Measurements from ENCODE around the gene PLA2G6.

Gene PLA2G6

DNA sequence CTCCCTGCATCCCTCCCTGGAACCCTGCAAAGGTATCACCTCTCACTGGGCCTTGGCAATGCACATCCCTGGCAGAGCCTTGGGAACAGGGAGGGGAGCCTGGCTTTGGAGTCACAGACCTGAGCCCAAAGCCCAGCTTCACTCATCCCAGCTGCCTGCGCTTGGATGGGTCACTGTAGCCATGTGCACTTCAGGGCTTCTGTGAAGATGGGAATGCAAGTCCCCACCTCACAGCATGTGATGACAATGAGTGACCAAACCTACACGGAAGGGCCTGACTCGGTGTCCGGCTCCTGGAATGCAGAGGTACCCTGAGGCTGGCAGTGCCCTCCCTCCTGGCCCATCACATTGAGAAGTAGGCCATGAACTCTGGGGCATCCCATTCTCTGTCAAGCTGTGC lies 48.3 kb downstream of the PLA2G6 start:
- Histone ChIP-seq H3K9ac (ENCODE audit: low read depth, low read length, poor library complexity, severe bottlenecking) (no peak overlapping the region), H3F3A (ENCODE audit: low read depth) (no peaks in the 10 kb centered on the region), H3K79me2 (ENCODE audit: insufficient read depth, low read length) (no peaks in the 10 kb centered on the region), H3K4me3 (ENCODE audit: low read length, poor library complexity, severe bottlenecking) (no peak overlapping the region), H4K20me1 (ENCODE audit: insufficient read depth, low read length, poor library complexity, severe bottlenecking) (no peaks in the 10 kb centered on the region), H3K9me3 (ENCODE audit: insufficient read depth, low read depth, low read length) (no peaks in the 10 kb centered on the region), H3K4me1 (ENCODE audit: insufficient read depth, low read length, poor library complexity, severe bottlenecking) (no peaks in the 10 kb centered on the region), H3K36me3 (ENCODE audit: insufficient read depth, low read length) (peaks cover 40% of the 10 kb centered on the region; the same call in 1 of the 2 replicates), H3K4me2 (ENCODE audit: low read depth, low read length, poor library complexity, severe bottlenecking) (no peak overlapping the region), H3K9me2 (replicated peaks; ENCODE audit: low read depth, low read length) (no peaks in the 10 kb centered on the region), H3K27me3 (ENCODE audit: insufficient read depth, low read length, poor library complexity, severe bottlenecking) (no peaks in the 10 kb centered on the region), H2AFZ (ENCODE audit: low read length) (no peak overlapping the region)
- TF ChIP-seq CTCF (conservative IDR thresholded peaks at IDR 0.05; ENCODE audit: low read length) = no peak
- TF ChIP-seq EZH2phosphoT487 (IDR thresholded peaks at IDR 0.05; ENCODE audit: borderline replicate concordance) = no peak

DNA sequence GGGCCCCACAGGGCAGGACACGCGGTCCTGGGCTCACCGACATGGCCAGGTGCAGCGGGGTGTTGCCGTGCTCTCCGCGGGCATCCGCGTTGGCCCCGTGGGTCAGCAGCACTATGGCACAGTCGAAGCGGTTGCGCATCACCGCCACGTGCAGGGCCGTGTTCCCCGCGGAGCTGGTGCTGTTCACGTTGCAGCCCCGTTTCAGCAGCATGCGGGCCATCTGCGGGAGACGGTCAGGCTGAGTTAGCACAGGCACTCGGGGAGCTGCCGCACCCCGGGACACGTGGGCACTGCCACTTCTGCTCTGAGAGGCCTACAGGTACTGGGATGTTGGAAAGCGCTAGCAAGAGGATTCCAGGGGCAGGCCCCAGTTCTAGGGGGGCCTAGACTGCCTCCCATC lies 48.8 kb downstream of the PLA2G6 start:
- Histone ChIP-seq H2AFZ (ENCODE audit: low read length) (no peak overlapping the region), H3K9ac (ENCODE audit: low read depth, low read length, poor library complexity, severe bottlenecking) (no peak overlapping the region), H3K79me2 (ENCODE audit: insufficient read depth, low read length) (no peaks in the 10 kb centered on the region), H4K20me1 (ENCODE audit: insufficient read depth, low read length, poor library complexity, severe bottlenecking) (no peaks in the 10 kb centered on the region), H3K4me3 (ENCODE audit: low read length, poor library complexity, severe bottlenecking) (no peak overlapping the region), H3K4me2 (ENCODE audit: low read depth, low read length, poor library complexity, severe bottlenecking) (no peak overlapping the region), H3K27me3 (ENCODE audit: insufficient read depth, low read length, poor library complexity, severe bottlenecking) (no peaks in the 10 kb centered on the region), H3K9me3 (ENCODE audit: insufficient read depth, low read depth, low read length) (no peaks in the 10 kb centered on the region), H3K9me2 (replicated peaks; ENCODE audit: low read depth, low read length) (no peaks in the 10 kb centered on the region), H3F3A (ENCODE audit: low read depth) (no peaks in the 10 kb centered on the region), H3K36me3 (ENCODE audit: insufficient read depth, low read length) (peaks cover 37% of the 10 kb centered on the region; the same call in 1 of the 2 replicates), H3K4me1 (ENCODE audit: insufficient read depth, low read length, poor library complexity, severe bottlenecking) (no peaks in the 10 kb centered on the region)
- TF ChIP-seq CTCF (conservative IDR thresholded peaks at IDR 0.05; ENCODE audit: low read length) (no peak), EZH2phosphoT487 (IDR thresholded peaks at IDR 0.05; ENCODE audit: borderline replicate concordance) (no peak)

- H3K4me3 ChIP-seq (ENCODE audit: low read length, poor library complexity, severe bottlenecking) = no peak overlapping the region
- TF ChIP-seq EZH2phosphoT487 (IDR thresholded peaks at IDR 0.05; ENCODE audit: borderline replicate concordance) = no peak
- TF ChIP-seq CTCF (conservative IDR thresholded peaks at IDR 0.05; ENCODE audit: low read length) = no peak
- no peaks in the 10 kb centered on the region for H3K9me3 ChIP-seq (ENCODE audit: insufficient read depth, low read depth, low read length)
- no peaks in the 10 kb centered on the region for H3K79me2 ChIP-seq (ENCODE audit: insufficient read depth, low read length)
- H3K9ac ChIP-seq (ENCODE audit: low read depth, low read length, poor library complexity, severe bottlenecking) = no peak overlapping the region
- H3K9me2 ChIP-seq (replicated peaks; ENCODE audit: low read depth, low read length) = no peaks in the 10 kb centered on the region
- peaks cover 37% of the 10 kb centered on the region; the same call in 1 of the 2 replicates for H3K36me3 ChIP-seq (ENCODE audit: insufficient read depth, low read length)
- H3K4me1 ChIP-seq (ENCODE audit: insufficient read depth, low read length, poor library complexity, severe bottlenecking) = no peaks in the 10 kb centered on the region
- no peaks in the 10 kb centered on the region for H3F3A ChIP-seq (ENCODE audit: low read depth)
- no peaks in the 10 kb centered on the region for H4K20me1 ChIP-seq (ENCODE audit: insufficient read depth, low read length, poor library complexity, severe bottlenecking)
- no peaks in the 10 kb centered on the region for H3K27me3 ChIP-seq (ENCODE audit: insufficient read depth, low read length, poor library complexity, severe bottlenecking)
- H3K4me2 ChIP-seq (ENCODE audit: low read depth, low read length, poor library complexity, severe bottlenecking) = no peak overlapping the region
- no peak overlapping the region for H2AFZ ChIP-seq (ENCODE audit: low read length)
Observed at GRCh38 chr22:38132136-38132535, 49.5 kb downstream of the PLA2G6 start.

All from Loucy (cell line).